WTC11 (cell line): ENCODE data around the gene LTBP1.

ENCODE experiments used
- ATF2 ChIP-seq: sonication (generic); formaldehyde crosslinking; IDR thresholded peaks from 2 replicates; pipeline ENCODE4 v1.8.1; 2022; ENCODE audit warnings: low read depth, missing genetic modification reagents, borderline replicate concordance
- FOXJ3 ChIP-seq: sonication (generic); formaldehyde crosslinking; IDR thresholded peaks from 2 replicates; pipeline ENCODE4 v1.9.0; 2021; ENCODE audit warnings: missing genetic modification reagents, mild to moderate bottlenecking, borderline replicate concordance
- TF ChIP-seq, protein P1 (sequence below): sonication (generic); formaldehyde crosslinking; IDR thresholded peaks from 2 replicates; pipeline ENCODE4 v1.8.0; 2023; ENCODE audit warnings: mild to moderate bottlenecking, missing genetic modification reagents
- TF ChIP-seq, protein P2 (sequence below): sonication (generic); formaldehyde crosslinking; IDR thresholded peaks from 2 replicates; pipeline ENCODE4 v1.8.1; 2023; ENCODE audit warnings: mild to moderate bottlenecking, moderate library complexity, missing genetic modification reagents
- TF ChIP-seq, protein P3 (sequence below): sonication (generic); formaldehyde crosslinking; IDR thresholded peaks from 2 replicates; pipeline ENCODE4 v1.8.0; 2023; ENCODE audit warnings: missing genetic modification reagents

- no peak for TF ChIP-seq FOXJ3 (CRISPR knock-in tag)
- TF ChIP-seq, protein P1, sequence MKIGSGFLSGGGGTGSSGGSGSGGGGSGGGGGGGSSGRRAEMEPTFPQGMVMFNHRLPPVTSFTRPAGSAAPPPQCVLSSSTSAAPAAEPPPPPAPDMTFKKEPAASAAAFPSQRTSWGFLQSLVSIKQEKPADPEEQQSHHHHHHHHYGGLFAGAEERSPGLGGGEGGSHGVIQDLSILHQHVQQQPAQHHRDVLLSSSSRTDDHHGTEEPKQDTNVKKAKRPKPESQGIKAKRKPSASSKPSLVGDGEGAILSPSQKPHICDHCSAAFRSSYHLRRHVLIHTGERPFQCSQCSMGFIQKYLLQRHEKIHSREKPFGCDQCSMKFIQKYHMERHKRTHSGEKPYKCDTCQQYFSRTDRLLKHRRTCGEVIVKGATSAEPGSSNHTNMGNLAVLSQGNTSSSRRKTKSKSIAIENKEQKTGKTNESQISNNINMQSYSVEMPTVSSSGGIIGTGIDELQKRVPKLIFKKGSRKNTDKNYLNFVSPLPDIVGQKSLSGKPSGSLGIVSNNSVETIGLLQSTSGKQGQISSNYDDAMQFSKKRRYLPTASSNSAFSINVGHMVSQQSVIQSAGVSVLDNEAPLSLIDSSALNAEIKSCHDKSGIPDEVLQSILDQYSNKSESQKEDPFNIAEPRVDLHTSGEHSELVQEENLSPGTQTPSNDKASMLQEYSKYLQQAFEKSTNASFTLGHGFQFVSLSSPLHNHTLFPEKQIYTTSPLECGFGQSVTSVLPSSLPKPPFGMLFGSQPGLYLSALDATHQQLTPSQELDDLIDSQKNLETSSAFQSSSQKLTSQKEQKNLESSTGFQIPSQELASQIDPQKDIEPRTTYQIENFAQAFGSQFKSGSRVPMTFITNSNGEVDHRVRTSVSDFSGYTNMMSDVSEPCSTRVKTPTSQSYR, result no peak
- TF ChIP-seq, protein P2, sequence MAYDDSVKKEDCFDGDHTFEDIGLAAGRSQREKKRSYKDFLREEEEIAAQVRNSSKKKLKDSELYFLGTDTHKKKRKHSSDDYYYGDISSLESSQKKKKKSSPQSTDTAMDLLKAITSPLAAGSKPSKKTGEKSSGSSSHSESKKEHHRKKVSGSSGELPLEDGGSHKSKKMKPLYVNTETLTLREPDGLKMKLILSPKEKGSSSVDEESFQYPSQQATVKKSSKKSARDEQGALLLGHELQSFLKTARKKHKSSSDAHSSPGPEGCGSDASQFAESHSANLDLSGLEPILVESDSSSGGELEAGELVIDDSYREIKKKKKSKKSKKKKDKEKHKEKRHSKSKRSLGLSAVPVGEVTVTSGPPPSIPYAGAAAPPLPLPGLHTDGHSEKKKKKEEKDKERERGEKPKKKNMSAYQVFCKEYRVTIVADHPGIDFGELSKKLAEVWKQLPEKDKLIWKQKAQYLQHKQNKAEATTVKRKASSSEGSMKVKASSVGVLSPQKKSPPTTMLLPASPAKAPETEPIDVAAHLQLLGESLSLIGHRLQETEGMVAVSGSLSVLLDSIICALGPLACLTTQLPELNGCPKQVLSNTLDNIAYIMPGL (CRISPR knock-in tag), result no peak
- TF ChIP-seq, protein P3, sequence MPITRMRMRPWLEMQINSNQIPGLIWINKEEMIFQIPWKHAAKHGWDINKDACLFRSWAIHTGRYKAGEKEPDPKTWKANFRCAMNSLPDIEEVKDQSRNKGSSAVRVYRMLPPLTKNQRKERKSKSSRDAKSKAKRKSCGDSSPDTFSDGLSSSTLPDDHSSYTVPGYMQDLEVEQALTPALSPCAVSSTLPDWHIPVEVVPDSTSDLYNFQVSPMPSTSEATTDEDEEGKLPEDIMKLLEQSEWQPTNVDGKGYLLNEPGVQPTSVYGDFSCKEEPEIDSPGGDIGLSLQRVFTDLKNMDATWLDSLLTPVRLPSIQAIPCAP (CRISPR knock-in tag), result no peak
- no peak for TF ChIP-seq ATF2 (CRISPR knock-in tag)
Measured at GRCh38 chr2:33223856-33224255, 277.1 kb downstream of the LTBP1 start.
